Thyroid gland (tissue), 4 donors: Measurements from ENCODE around the gene IRF2.

ENCODE experiments used
- POLR2A ChIP-seq, 2 donors: fragments of 450-650 bp; IDR thresholded peaks; one replicate each; pipeline ENCODE4 v1.6.1; 2017; ENCODE audit warnings: antibody characterized with exemption in 2 of 2, mild to moderate bottlenecking in 2 of 2, moderate library complexity in 1 of 2
- TF ChIP-seq, protein P1 (sequence below), 6 experiments: fragments of 200-600 bp in 3 of 6; fragments of 450-650 bp in 3 of 6; sonication (generic) in 3 of 6; IDR thresholded peaks; one replicate each; pipeline ENCODE4 v1.5.1; 2016 to 2019; ENCODE audit warnings: antibody characterized with exemption in 6 of 6, mild to moderate bottlenecking in 2 of 6, inconsistent platforms in 1 of 6, moderate library complexity in 1 of 6

DNA sequence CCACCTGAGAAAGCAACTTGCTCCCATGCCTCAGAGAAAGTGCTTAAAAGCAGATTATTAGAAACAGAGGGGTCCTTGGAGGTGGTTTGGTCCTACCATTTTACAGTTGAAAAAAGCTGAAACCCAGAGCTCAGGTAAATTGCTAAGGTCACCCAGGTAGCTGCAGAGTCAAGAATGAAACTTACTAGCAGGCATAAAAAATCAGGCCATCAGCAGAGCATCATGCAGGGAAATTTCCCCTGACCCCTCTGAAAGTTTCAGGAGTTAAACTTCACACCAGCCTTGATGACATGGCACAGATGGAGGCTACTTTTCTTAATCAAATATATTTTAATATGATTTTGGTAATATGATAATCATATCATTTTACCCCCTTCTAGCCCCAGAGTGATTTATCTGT, 70.3 kb downstream of the IRF2 start:
- TF ChIP-seq, protein P1, sequence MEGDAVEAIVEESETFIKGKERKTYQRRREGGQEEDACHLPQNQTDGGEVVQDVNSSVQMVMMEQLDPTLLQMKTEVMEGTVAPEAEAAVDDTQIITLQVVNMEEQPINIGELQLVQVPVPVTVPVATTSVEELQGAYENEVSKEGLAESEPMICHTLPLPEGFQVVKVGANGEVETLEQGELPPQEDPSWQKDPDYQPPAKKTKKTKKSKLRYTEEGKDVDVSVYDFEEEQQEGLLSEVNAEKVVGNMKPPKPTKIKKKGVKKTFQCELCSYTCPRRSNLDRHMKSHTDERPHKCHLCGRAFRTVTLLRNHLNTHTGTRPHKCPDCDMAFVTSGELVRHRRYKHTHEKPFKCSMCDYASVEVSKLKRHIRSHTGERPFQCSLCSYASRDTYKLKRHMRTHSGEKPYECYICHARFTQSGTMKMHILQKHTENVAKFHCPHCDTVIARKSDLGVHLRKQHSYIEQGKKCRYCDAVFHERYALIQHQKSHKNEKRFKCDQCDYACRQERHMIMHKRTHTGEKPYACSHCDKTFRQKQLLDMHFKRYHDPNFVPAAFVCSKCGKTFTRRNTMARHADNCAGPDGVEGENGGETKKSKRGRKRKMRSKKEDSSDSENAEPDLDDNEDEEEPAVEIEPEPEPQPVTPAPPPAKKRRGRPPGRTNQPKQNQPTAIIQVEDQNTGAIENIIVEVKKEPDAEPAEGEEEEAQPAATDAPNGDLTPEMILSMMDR (IDR thresholded peaks at IDR 0.05), result no peak
- no peak for TF ChIP-seq POLR2A (IDR thresholded peaks at IDR 0.05)
